Lung (tissue), 12 donors: ENCODE results near the gene PYM1. TPM values are rescaled to one million over a fixed set of nuclear protein-coding genes. Genes with fewer than 3 reads are reported as not detected.

ENCODE experiments used
- ATAC-seq: fragments of 200-7000 bp; cut with Tn5 transposase; one replicate; pipeline ENCODE4 v1.9.1; 2020; ENCODE audit warnings: moderate number of reproducible peaks; ENCODE audit not compliant: insufficient read depth, low FRiP score
- DNase-seq, 3 donors: peaks; one replicate each; pipeline ENCODE4 v3.0.0-alpha.2; 2013 to 2017
- H3K27ac ChIP-seq, 2 donors: one replicate each; pipeline ENCODE4 v1.5.1; 2013; ENCODE audit warnings: mild to moderate bottlenecking in 2 of 2, moderate library complexity in 2 of 2, control low read depth in 1 of 2, inconsistent platforms in 1 of 2, low read depth in 1 of 2, low read length in 1 of 2
- H3K27me3 ChIP-seq, 3 donors: one replicate each; pipeline ENCODE4 v1.5.1; 2013; ENCODE audit warnings: low read length in 2 of 3; ENCODE audit not compliant: control insufficient read depth in 3 of 3, insufficient read depth in 3 of 3
- H3K36me3 ChIP-seq, 4 donors: one replicate each; pipeline ENCODE4 v1.5.1; 2013; ENCODE audit warnings: low read length in 4 of 4, mild to moderate bottlenecking in 1 of 4, moderate library complexity in 1 of 4; ENCODE audit not compliant: control insufficient read depth in 4 of 4, insufficient read depth in 4 of 4
- H3K4me1 ChIP-seq, 5 donors: one replicate each; pipeline ENCODE4 v1.5.1; 2013; ENCODE audit warnings: low read length in 5 of 5, mild to moderate bottlenecking in 2 of 5, moderate library complexity in 1 of 5; ENCODE audit not compliant: control insufficient read depth in 5 of 5, insufficient read depth in 5 of 5
- H3K4me3 ChIP-seq: one replicate; pipeline ENCODE4 v1.5.1; 2013; ENCODE audit warnings: mild to moderate bottlenecking, control low read depth, moderate library complexity
- H3K9ac ChIP-seq, 2 donors: one replicate each; pipeline ENCODE4 v1.5.1; 2013; ENCODE audit warnings: low read length in 2 of 2, control low read depth in 1 of 2; ENCODE audit not compliant: insufficient read depth in 1 of 2
- H3K9me3 ChIP-seq, 4 donors: one replicate each; pipeline ENCODE4 v1.5.1; 2013; ENCODE audit warnings: low read length in 3 of 4, mild to moderate bottlenecking in 1 of 4, moderate library complexity in 1 of 4; ENCODE audit not compliant: control insufficient read depth in 4 of 4, insufficient read depth in 3 of 4
- CTCF ChIP-seq: IDR thresholded peaks from 2 replicates; pipeline ENCODE4 v1.5.1; 2012; ENCODE audit warnings: mild to moderate bottlenecking; ENCODE audit errors: control extremely low read depth, extremely low read depth
- WGBS, 2 donors: extraction: QIAGEN DNeasy Blood & Tissue Kit; methylation state at CpG; one replicate each; pipeline ENCODE4 v1.1.7; 2013; 5-methylcytosine and 5-hydroxymethylcytosine counted together
- polyA plus RNA-seq, 2 donors: library from polyadenylated mRNA; stranded (reverse); fragments of 200-250 nt; gene quantifications; one replicate each; pipeline ENCODE4 v1.2.1, GENCODE V29; 2013
- total RNA-seq, 2 donors: library from RNA; depleted of rRNA in 1 of 2; stranded (reverse); fragments of >200 nt in 1 of 2; gene quantifications; one replicate each; pipeline ENCODE4 v1.2.1, GENCODE V29; 2014 to 2021
- donor health status: control.
- donor health status: control.
- donor health status: Bipolar disorder and iron deficiency.
- donor health status: healthy.
- donor health status: DM: yes; HTN: yes; CAD: no.

PYM1 gene
- total and polyA plus RNA-seq, 4 donors: 32.0 to 44.9 (median 35.0) TPM

GRCh38 chr12:55933169-55933798 is 5.6 kb upstream of the PYM1 start:
- Histone ChIP-seq H3K9me3 (no peaks in the 10 kb centered on the region), H3K27me3 (no peaks in the 10 kb centered on the region), H3K27ac (no peak overlapping the region), H3K4me3 (no peak overlapping the region), H3K4me1 (peaks cover 0 to 24% (median 8%) of the 10 kb centered on the region in 5 donors), H3K36me3 (no peaks in the 10 kb centered on the region), H3K9ac (no peak overlapping the region)
- DNase-seq (no peak), ATAC-seq (no peak)
- TF ChIP-seq CTCF: no peak
- 57 to 68% methylated on average over 7 of the region's 7 CpGs for WGBS, 2 donors

- no peak overlapping the region for H3K27ac ChIP-seq
Measured at GRCh38 chr12:55932551-55932910, 4.8 kb upstream of the PYM1 start.

GRCh38 chr12:55931780-55932550 is 4.3 kb upstream of the PYM1 start:
- 1% methylated on average over 58 to 60 of the region's 60 CpGs for WGBS, 2 donors
- H3K27ac ChIP-seq: peak overlapping the region; percentile 38 to 70
- no peaks in the 10 kb centered on the region for H3K9me3 ChIP-seq
- H3K27me3 ChIP-seq: no peaks in the 10 kb centered on the region
- peak overlapping the region; percentile 49 for H3K4me3 ChIP-seq
- DNase-seq (peak; percentile 74 to 82 (median 75)), ATAC-seq (no peak)
- TF ChIP-seq CTCF: no peak
- peaks cover 0 to 29% (median 8%) of the 10 kb centered on the region in 5 donors for H3K4me1 ChIP-seq
- H3K36me3 ChIP-seq: peaks cover 0 to 7% (median 0%) of the 10 kb centered on the region in 4 donors
- H3K9ac ChIP-seq: peak overlapping the region; percentile 12 to 89

More at GRCh38 chr12:55932551-55932910, 4.8 kb upstream of the PYM1 start:
- Histone ChIP-seq H3K9ac (peak overlapping the region in 1 of 2 donors; percentile 89), H3K4me3 (peak overlapping the region; percentile 49), H3K9me3 (no peaks in the 10 kb centered on the region), H3K27me3 (no peaks in the 10 kb centered on the region), H3K36me3 (peaks cover 0 to 2% (median 0%) of the 10 kb centered on the region in 4 donors), H3K4me1 (peaks cover 0 to 29% (median 8%) of the 10 kb centered on the region in 5 donors)
- WGBS, 2 donors: 1% methylated on average over 4 of the region's 4 CpGs
- TF ChIP-seq CTCF: no peak
- DNase-seq (peak; percentile 31 to 54 (median 51)), ATAC-seq (no peak)
